HG02678 (cell line): ENCODE results near the gene ATXN7L1.

Experiments
- ATAC-seq: cut with Tn5 transposase; IDR thresholded peaks from one replicate; pipeline ENCODE4 v1.9.1; 2021; ENCODE audit warnings: mild to moderate bottlenecking, moderate library complexity; ENCODE audit not compliant: unreplicated experiment

ATXN7L1 gene

DNA sequence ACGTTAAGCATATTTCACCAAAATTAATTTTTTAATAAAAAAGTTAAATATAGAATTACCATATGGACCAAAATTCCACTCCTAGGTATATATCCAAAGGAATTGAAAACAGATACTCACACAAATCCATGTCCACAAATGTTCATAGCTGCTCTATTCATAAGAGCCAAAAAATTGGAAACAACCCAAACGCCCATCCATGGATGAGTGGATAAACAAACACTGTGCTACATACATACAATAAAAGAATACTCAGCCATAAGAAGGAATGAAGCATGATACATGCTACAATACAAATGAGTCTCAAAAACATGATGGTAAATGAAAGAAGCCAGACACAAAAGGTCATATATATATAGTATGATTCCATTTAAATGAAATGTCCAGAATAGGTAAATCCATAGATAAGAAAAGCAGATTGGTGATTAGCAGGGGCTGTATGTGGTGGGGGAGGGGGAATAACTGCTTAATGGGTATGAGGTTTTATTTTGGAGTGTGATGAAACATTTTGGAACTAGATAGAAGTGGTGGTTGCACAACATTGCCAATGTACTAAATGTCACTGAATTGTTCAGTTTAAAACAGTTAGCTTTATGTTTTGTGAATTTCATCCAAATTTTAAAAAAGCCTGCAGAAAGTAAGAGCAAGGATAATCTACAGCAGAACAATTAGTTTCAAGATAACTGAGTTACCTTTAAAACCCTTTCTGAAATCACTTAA, 193.9 kb downstream of the ATXN7L1 start:
- ATAC-seq, result no peak

DNA sequence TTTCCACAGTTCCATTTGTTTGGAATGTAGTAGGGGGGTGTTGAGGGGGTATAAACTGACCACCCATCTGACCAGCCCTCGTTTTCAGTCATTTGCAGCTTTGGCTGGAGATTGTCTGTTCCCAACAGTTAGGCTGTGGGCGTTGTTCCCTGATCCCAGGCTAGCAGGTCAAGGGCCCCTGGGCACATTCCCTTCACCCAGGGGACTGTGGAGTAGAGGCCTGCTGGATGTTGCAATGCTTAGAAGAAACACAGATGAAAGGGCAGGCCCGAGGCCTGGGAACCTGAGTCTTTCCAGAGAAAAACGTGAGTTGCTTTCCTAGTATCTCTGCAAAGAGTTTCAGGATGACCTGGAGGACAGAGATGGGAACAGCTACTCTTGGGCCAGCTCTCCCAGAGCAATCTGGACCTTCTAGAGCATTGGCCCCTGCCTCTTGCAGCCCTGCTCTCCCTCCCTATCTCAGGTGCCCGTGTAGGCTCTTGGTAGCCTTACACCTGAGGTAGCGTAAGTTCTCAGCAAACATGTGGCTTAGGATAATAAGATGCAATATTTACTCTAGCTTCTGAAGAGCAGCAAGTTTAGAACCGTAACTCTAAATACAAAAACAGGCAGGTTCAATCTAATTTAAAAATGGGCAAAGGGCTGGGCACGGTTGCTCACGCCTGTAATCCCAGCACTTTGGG, 195.8 kb downstream of the ATXN7L1 start:
- no peak for ATAC-seq

DNA sequence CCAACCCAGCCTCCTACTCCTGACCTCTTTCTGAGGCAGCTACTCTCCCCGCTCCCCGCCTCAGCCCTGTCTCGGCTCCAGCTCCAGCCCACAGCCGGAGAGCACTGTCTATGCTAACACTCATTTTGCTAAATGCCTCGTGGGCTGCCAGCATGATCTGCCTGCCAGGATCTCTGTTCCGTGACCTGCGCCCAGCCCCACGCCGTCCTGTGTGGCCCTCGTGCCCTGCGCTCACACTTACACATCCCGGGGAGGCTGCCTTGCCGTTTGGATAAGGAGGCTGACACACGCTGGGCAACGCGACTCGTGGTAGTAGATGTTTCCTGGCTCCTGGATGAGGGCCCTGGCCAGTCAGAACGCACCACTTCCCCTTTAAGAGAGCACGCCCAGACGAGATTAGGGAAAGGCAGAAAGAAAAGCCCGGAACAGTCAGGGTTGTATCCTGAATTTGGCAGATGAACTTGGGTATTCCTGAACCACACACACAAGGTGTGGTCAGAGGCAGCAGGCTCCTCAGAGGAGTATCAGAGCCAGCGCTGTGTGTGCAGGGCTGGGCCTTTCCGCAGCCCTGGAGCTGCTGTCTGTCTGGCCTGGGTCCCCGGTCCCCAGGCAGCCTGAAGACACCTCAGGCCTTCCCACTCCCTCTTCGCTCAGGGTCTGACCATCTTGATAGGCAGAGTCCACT, 197.4 kb downstream of the ATXN7L1 start:
- ATAC-seq, result peak; percentile 41

DNA sequence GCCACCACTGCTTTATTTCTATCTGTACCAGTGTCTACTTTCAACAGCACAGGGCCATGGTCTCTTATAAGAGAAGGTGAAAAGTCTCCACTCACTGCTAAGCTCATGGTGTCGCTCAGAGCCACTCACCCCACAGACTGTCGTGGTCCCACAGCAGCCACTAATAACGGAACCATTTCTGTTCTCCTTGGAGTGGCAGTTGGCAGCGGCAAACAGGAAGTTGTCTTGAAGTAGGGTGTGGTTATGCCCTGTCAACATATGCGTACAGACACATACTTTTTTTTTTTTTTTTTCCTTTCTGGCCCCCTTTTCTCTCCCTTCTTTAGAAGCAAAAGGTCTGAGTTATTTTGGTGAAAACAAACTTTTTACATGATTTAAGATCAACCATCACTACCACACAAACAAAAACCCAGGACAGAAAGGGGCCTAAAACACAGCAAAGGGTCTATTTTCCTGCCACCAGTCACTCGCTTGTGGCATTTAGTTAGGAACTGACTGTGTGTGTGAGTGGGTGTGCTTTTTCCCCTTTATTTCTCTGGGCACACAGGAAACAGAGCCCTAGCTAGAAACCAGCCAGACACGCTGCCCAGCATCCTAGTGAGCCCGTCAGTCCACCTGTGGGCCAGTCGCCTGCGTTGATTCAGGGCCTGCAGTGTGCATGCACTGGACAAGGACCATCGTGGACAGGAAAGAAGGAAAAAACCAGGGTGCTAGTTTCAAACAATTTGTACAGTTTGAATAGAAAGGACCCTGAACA, 198.4 kb downstream of the ATXN7L1 start:
- ATAC-seq, result peak; percentile 79

DNA sequence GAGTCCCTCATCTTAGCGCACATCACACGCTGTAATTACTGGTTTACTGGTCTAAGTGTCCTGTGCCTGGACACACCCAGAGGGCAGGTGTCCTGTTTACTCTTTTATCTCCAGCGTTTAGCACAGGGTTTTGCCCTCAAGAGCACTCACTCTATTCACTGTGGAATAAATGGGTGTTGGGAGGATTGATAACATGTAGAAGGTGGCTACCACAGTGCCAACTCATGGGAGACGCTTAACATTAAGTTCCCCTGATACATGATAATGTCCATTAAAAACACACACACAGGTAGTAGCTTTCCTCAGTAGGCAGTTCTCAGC, 199.0 kb downstream of the ATXN7L1 start:
- no peak for ATAC-seq

DNA sequence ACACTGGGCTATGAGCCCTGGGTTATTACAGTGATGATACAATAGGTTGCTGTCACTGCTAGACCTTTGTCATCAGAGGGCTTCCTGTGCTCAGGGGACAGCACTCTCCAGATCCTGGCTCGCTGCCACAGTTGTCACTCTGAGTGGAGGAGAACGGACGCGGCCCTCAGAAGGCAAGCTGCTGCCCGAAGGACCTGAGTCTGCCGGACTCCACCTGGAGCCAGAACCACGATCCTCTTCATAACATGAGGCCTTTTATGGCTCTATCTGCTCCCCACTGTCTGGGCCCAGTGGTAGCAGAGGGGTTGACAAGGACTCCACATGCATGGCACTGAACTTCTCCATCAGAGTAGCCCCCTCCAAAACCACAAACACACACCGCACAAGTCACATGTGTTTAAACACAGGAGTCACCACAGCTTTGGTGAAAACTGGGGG, 200.4 kb downstream of the ATXN7L1 start:
- ATAC-seq, result no peak

- no peak for ATAC-seq
Observed at GRCh38 chr7:105674200-105674920, 202.0 kb downstream of the ATXN7L1 start.

DNA sequence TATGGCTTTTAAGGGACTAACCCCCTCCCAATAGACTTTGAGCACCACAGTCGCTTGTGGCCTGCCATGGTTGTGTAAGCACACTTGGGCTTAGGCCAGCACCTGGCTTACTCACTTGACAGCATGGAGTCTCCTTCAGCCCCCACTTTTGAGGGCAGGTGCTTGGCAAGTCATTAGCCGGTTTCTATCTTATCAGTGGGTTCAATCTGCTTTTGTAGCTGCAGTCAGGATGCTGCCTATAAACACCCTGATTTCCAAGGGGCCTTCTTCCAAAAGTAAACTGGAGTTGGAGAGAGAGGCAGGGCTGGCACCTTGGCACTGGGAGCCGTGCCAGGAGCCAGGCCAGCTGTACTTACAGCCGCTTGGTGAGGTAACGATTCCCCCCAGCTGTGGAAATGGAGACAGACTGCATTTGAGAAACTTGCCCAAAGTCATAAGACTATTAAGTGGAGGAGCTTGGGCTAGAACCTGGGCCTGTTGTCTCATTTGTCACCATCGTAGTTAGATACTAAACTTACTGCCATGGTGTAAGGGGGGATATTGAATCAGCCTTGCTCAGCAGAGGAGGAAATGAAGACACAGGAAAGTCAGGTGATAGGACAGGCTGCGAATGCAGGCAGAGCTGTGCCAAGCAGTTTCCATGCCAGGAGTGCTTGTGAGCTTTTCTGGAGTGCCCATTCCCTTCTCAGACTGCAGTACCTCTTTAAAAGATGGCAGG, 202.9 kb downstream of the ATXN7L1 start:
- ATAC-seq, result no peak

GRCh38 chr7:105672801-105673200, 203.6 kb downstream of the ATXN7L1 start:
- no peak for ATAC-seq

GRCh38 chr7:105666324-105666723, 210.1 kb downstream of the ATXN7L1 start:
- no peak for ATAC-seq

DNA sequence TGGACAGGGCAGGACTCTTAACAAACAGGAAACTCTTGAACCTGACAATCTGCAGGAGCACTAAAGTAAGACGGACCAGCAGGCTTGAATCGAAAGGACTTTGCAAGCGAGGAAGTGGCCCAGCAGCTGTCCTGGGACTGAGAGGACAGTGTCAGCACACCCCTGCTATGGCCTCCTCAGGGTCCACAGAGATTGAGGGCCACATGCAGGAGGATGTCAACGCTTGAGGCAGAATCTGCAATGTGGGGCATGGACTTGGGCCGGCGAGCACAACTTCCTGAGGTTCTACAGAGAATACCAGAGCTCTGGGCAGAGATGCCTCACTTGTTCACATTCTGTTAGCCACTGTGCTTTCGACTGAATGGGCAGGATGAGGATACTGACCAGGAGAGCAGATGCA, 210.7 kb downstream of the ATXN7L1 start:
- ATAC-seq, result no peak

DNA sequence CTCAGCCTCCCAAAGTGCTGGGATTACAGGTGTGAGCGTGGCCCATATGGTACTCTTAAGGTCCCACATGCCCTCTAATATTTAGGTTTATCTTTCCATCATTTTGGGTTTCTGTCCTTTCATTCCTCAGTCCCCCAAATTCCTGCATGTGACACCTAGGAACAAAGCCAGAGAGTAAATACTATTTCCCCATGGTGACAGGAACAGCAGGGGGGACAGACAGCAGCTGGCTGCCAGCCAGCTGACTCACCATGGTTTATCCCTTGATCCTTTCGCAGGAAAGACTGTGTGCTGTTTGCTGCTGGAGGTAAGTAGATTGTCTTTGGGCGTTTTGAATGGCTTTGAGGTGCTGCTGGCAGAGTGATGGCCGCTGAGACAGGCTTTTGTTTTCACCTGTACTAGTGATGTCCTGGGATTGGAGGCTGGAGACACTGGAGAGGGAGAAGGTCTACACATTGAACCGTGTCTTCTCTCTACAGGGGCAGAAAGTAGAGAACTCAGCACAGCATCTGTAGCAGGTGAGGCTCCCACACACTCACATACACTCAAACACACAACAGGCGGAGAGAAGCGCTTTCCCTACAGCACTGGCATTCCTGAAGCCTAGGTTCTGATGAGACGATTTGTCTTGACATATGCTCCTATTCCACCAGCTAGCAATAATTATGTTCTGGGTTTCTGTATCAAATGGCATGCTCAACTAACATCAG, 211.4 kb downstream of the ATXN7L1 start:
- ATAC-seq, result no peak

GRCh38 chr7:105662998-105663397, 213.4 kb downstream of the ATXN7L1 start:
- no peak for ATAC-seq

DNA sequence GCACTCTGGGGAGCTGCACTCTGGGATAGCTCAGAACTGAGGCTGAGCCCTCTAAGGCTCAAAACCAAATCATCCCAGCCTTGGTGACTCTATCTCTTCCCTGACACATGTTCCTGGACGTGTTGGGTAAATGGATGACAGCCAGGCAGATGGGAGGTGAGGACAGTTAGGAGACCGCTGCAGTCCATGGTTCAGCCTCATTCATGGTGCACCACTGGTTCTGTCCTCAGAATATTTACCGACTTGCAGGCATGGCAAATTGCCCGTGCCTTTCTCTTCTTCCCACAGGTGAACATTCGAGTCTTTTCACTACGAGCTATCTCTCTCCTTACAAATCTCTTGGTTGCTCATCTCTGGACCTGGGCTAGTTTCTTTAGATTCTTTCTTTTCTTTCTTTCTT, 214.8 kb downstream of the ATXN7L1 start:
- no peak for ATAC-seq

GRCh38 chr7:105656922-105657521, 219.4 kb downstream of the ATXN7L1 start:
- ATAC-seq, result no peak

GRCh38 chr7:105655500-105656380, 220.7 kb downstream of the ATXN7L1 start:
- no peak for ATAC-seq

GRCh38 chr7:105655067-105655466, 221.3 kb downstream of the ATXN7L1 start:
- ATAC-seq, result no peak

- ATAC-seq, result no peak
Observed at GRCh38 chr7:105654095-105654686, 222.2 kb downstream of the ATXN7L1 start.
